Measurements from ENCODE around the gene ITIH3. TPM values are rescaled to one million over a fixed set of nuclear protein-coding genes. Genes with fewer than 3 reads are reported as not detected.

ITIH3 gene, protein sequence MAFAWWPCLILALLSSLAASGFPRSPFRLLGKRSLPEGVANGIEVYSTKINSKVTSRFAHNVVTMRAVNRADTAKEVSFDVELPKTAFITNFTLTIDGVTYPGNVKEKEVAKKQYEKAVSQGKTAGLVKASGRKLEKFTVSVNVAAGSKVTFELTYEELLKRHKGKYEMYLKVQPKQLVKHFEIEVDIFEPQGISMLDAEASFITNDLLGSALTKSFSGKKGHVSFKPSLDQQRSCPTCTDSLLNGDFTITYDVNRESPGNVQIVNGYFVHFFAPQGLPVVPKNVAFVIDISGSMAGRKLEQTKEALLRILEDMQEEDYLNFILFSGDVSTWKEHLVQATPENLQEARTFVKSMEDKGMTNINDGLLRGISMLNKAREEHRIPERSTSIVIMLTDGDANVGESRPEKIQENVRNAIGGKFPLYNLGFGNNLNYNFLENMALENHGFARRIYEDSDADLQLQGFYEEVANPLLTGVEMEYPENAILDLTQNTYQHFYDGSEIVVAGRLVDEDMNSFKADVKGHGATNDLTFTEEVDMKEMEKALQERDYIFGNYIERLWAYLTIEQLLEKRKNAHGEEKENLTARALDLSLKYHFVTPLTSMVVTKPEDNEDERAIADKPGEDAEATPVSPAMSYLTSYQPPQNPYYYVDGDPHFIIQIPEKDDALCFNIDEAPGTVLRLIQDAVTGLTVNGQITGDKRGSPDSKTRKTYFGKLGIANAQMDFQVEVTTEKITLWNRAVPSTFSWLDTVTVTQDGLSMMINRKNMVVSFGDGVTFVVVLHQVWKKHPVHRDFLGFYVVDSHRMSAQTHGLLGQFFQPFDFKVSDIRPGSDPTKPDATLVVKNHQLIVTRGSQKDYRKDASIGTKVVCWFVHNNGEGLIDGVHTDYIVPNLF
- total RNA-seq (53.6 and 63.3 TPM in 2 replicates), polyA plus RNA-seq (66.9 and 71.7 TPM in 2 replicates)

DNA sequence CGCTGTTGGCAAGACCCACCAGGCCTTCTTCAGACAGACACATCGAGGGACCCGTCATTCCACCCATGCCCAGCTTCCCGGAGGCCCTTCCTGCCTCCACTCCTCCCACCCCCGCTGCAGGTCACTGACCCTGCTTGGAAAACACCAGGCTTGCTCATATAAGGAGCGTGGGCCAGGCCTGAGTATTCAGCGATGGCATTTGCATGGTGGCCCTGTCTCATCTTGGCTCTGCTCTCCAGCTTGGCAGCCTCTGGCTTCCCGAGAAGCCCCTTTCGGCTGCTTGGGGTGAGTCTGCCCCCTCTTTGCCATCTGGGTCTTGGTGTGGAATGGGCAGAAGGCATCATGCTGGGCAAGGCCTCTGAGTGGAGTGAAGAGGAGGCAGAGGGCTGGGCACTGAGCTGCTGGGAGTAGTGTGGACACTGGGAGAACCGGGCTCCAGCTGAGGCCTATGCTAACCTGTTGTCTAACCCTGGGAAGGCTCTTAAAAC, at the start of gene ITIH3:
TSS of gene ITIH3 (plus strand) at position 185 of the 488 bp plus-strand sequence. CDS start at position 193, 8 bp downstream.
- Histone ChIP-seq H3K9me2 (replicated peaks; ENCODE audit: insufficient read depth) (no peaks in the 10 kb centered on the region), H3K27me3 (no peaks in the 10 kb centered on the region), H4K20me1 (ENCODE audit: insufficient read depth, poor library complexity, severe bottlenecking) (no peaks in the 10 kb centered on the region), H3K4me1 (ENCODE audit: insufficient read depth) (no peaks in the 10 kb centered on the region), H3K4me3 (no peak within 1 kb of the TSS), H3K27ac (no peak within 1 kb of the TSS), H3K9me3 (ENCODE audit: low read depth) (no peaks in the 10 kb centered on the region), H3K79me2 (no peaks in the 10 kb centered on the region), H2AFZ (no peak within 1 kb of the TSS), H3K36me3 (replicated peaks; ENCODE audit: insufficient read depth, low read depth) (no peaks in the 10 kb centered on the region), H3K4me2 (no peak within 1 kb of the TSS)
- DNase-seq (ENCODE audit: low spot score) = peak; percentile 32
- WGBS (ENCODE audit: low lambda C conversion rate, missing lambda C conversion rate) = 77% methylated on average over 10 of the region's 10 CpGs
- TF ChIP-seq, protein P1, sequence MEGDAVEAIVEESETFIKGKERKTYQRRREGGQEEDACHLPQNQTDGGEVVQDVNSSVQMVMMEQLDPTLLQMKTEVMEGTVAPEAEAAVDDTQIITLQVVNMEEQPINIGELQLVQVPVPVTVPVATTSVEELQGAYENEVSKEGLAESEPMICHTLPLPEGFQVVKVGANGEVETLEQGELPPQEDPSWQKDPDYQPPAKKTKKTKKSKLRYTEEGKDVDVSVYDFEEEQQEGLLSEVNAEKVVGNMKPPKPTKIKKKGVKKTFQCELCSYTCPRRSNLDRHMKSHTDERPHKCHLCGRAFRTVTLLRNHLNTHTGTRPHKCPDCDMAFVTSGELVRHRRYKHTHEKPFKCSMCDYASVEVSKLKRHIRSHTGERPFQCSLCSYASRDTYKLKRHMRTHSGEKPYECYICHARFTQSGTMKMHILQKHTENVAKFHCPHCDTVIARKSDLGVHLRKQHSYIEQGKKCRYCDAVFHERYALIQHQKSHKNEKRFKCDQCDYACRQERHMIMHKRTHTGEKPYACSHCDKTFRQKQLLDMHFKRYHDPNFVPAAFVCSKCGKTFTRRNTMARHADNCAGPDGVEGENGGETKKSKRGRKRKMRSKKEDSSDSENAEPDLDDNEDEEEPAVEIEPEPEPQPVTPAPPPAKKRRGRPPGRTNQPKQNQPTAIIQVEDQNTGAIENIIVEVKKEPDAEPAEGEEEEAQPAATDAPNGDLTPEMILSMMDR (IDR thresholded peaks at IDR 0.05; ENCODE audit: poor library complexity) = no peak
- TF ChIP-seq EZH2 (IDR thresholded peaks at IDR 0.05; ENCODE audit: borderline replicate concordance) (no peak), EZH2phosphoT487 (IDR thresholded peaks at IDR 0.05; ENCODE audit: low read depth, severe bottlenecking, unreplicated experiment) (no peak)

DNA sequence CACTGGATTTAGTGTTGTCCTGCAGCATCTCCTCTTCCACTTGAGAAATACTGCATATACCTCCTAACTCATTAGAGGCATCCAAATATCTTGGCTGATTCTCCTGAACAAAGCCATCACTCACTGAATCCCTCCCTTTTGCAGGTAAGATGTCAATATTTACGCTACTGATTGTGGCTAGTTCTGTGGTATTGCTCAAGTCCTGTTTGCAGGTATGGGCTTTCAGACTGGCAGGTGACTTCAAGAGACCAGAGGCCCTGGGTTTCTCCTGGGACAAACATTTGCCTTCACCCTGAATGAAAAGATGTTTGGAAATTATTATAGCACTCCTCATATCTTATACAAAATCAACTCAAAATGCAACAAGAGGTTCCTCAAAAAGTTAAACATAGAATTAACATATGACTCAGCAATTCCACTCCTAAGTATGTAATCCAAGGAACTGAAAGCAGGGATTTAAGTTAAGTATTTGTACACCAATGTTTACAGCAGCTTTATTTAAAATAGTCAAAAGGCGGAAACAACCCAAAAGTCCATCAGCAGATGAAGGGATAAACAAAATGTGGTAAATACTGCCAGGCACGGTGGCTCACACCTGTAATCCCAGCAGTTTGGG, 42.4 kb upstream of the ITIH3 start:
- H3K27me3 ChIP-seq = no peaks in the 10 kb centered on the region
- no peaks in the 10 kb centered on the region for H3K4me1 ChIP-seq (ENCODE audit: insufficient read depth)
- no peaks in the 10 kb centered on the region for H4K20me1 ChIP-seq (ENCODE audit: insufficient read depth, poor library complexity, severe bottlenecking)
- no peaks in the 10 kb centered on the region for H3K9me3 ChIP-seq (ENCODE audit: low read depth)
- no peak for DNase-seq (ENCODE audit: low spot score)
- 78% methylated on average over 3 of the region's 3 CpGs for WGBS (ENCODE audit: low lambda C conversion rate, missing lambda C conversion rate)
- H3K27ac ChIP-seq = peak overlapping the region; percentile 7
- H2AFZ ChIP-seq = no peak overlapping the region
- H3K36me3 ChIP-seq (replicated peaks; ENCODE audit: insufficient read depth, low read depth) = no peaks in the 10 kb centered on the region
- TF ChIP-seq EZH2phosphoT487 (IDR thresholded peaks at IDR 0.05; ENCODE audit: low read depth, severe bottlenecking, unreplicated experiment) (no peak), EZH2 (IDR thresholded peaks at IDR 0.05; ENCODE audit: borderline replicate concordance) (no peak)
- TF ChIP-seq, protein P1 (IDR thresholded peaks at IDR 0.05; ENCODE audit: poor library complexity) = no peak
- H3K9me2 ChIP-seq (replicated peaks; ENCODE audit: insufficient read depth) = no peaks in the 10 kb centered on the region
- H3K79me2 ChIP-seq = no peaks in the 10 kb centered on the region
- no peak overlapping the region for H3K4me2 ChIP-seq
- no peak overlapping the region for H3K4me3 ChIP-seq

DNA sequence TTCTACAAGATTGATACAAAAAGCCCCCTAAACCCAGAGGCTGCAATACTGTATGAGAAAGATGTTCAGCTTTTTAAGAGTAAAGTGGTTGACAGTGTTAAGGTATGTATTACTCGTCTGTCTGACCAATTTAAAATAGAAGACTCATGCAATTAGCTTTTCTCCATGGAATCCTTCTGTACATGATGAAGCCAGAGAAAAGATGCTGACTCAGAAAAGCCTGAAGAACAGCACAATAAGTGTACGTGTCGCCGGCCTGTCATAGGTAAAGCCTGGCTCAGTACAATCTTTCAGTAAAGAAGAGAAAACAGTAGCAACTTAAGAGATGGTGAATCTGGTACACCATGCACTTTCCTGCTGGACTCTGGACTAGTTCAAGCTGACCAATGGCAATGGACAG, 40.2 kb upstream of the ITIH3 start:
- no peaks in the 10 kb centered on the region for H3K9me3 ChIP-seq (ENCODE audit: low read depth)
- DNase-seq (ENCODE audit: low spot score) = no peak
- H3K79me2 ChIP-seq = no peaks in the 10 kb centered on the region
- H3K4me2 ChIP-seq = no peak overlapping the region
- TF ChIP-seq EZH2phosphoT487 (IDR thresholded peaks at IDR 0.05; ENCODE audit: low read depth, severe bottlenecking, unreplicated experiment) = no peak
- TF ChIP-seq EZH2 (IDR thresholded peaks at IDR 0.05; ENCODE audit: borderline replicate concordance) = no peak
- H3K4me3 ChIP-seq = no peak overlapping the region
- 98% methylated on average over 4 of the region's 4 CpGs for WGBS (ENCODE audit: low lambda C conversion rate, missing lambda C conversion rate)
- H3K4me1 ChIP-seq (ENCODE audit: insufficient read depth) = no peaks in the 10 kb centered on the region
- H3K27me3 ChIP-seq = no peaks in the 10 kb centered on the region
- H4K20me1 ChIP-seq (ENCODE audit: insufficient read depth, poor library complexity, severe bottlenecking) = no peaks in the 10 kb centered on the region
- H3K9me2 ChIP-seq (replicated peaks; ENCODE audit: insufficient read depth) = no peaks in the 10 kb centered on the region
- H3K36me3 ChIP-seq (replicated peaks; ENCODE audit: insufficient read depth, low read depth) = no peaks in the 10 kb centered on the region
- H2AFZ ChIP-seq = no peak overlapping the region
- no peak overlapping the region for H3K27ac ChIP-seq
